ENCODE data around the gene STIM1. TPM values are rescaled to one million over a fixed set of nuclear protein-coding genes. Genes with fewer than 3 reads are reported as not detected.
A peak's percentile ranks its signal among the peaks of the same experiment; 100 is the strongest.

STIM1 gene
- total RNA-seq, 6 experiments from 2014 or later: 36.4 to 48.0 (median 40.5) TPM

GRCh38 chr11:4030197-4030596 is 174.7 kb downstream of the STIM1 start:
- no peaks in the 10 kb centered on the region for H3K36me3 ChIP-seq
- peak; percentile 83 to 91 (median 86) for ATAC-seq
- 56% methylated on average over 3 of the region's 3 CpGs for WGBS (ENCODE audit: insufficient coverage, low coverage, low lambda C conversion rate, missing lambda C conversion rate)
- H3K9me3 ChIP-seq: peaks cover 0 to 3% (median 0%) of the 10 kb centered on the region in 4 donors
- no peak overlapping the region for H3K4me3 ChIP-seq
- intact Hi-C loops (cut with DNase I): no loop called here
- no peak overlapping the region for H3K27ac ChIP-seq
- TF ChIP-seq CTCF (IDR thresholded peaks at IDR 0.05) (no peak), POLR2A (IDR thresholded peaks at IDR 0.05) (no peak)
- H3K27me3 ChIP-seq: no peaks in the 10 kb centered on the region
- H3K4me1 ChIP-seq: peaks cover 0 to 20% (median 0%) of the 10 kb centered on the region in 4 donors
- DNase-seq: peak in 2 of 3 donors; percentile 26 to 48

GRCh38 chr11:4032097-4032496 is 176.6 kb downstream of the STIM1 start:
- intact Hi-C loops (cut with DNase I): no loop called here
- Histone ChIP-seq H3K27ac (no peak overlapping the region), H3K4me3 (no peak overlapping the region), H3K27me3 (no peaks in the 10 kb centered on the region), H3K4me1 (peaks cover 0 to 20% (median 0%) of the 10 kb centered on the region in 4 donors), H3K9me3 (peaks cover 0 to 3% (median 0%) of the 10 kb centered on the region in 4 donors), H3K36me3 (no peaks in the 10 kb centered on the region)
- DNase-seq (no peak), ATAC-seq (no peak)
- WGBS (ENCODE audit: insufficient coverage, low coverage, low lambda C conversion rate, missing lambda C conversion rate): 100% methylated on average over 2 of the region's 2 CpGs
- TF ChIP-seq CTCF (IDR thresholded peaks at IDR 0.05): no peak

- intact Hi-C loops (cut with DNase I): no loop called here
- DNase-seq (no peak), ATAC-seq (no peak)
- no peak overlapping the region for H3K4me3 ChIP-seq
- WGBS (ENCODE audit: insufficient coverage, low coverage, low lambda C conversion rate, missing lambda C conversion rate): 97% methylated on average over 4 of the region's 4 CpGs
- H3K27ac ChIP-seq: no peak overlapping the region
- H3K4me1 ChIP-seq: peaks cover 0 to 5% (median 0%) of the 10 kb centered on the region in 4 donors
- H3K36me3 ChIP-seq: no peaks in the 10 kb centered on the region
- peaks cover 0 to 3% (median 0%) of the 10 kb centered on the region in 4 donors for H3K9me3 ChIP-seq
- no peaks in the 10 kb centered on the region for H3K27me3 ChIP-seq
- TF ChIP-seq CTCF (IDR thresholded peaks at IDR 0.05) (no peak), POLR2A (IDR thresholded peaks at IDR 0.05) (no peak)
Observed at GRCh38 chr11:4035985-4036384, 180.5 kb downstream of the STIM1 start.

GRCh38 chr11:4039011-4039410 is 183.5 kb downstream of the STIM1 start:
- Histone ChIP-seq H3K27me3 (no peaks in the 10 kb centered on the region), H3K27ac (no peak overlapping the region), H3K36me3 (no peaks in the 10 kb centered on the region), H3K4me3 (no peak overlapping the region), H3K4me1 (peaks cover 0 to 9% (median 2%) of the 10 kb centered on the region in 4 donors), H3K9me3 (no peaks in the 10 kb centered on the region)
- ATAC-seq (no peak), DNase-seq (no peak)
- intact Hi-C loops (cut with DNase I): no loop called here
- TF ChIP-seq POLR2A (IDR thresholded peaks at IDR 0.05): no peak
- no peak for TF ChIP-seq CTCF (IDR thresholded peaks at IDR 0.05)
- WGBS (ENCODE audit: insufficient coverage, low coverage, low lambda C conversion rate, missing lambda C conversion rate): 87% methylated on average over 3 of the region's 3 CpGs

- DNase-seq: no peak
- intact Hi-C loops (cut with DNase I): no loop called here
- no peaks in the 10 kb centered on the region for H3K36me3 ChIP-seq
- H3K4me1 ChIP-seq: peaks cover 0 to 23% (median 7%) of the 10 kb centered on the region in 4 donors
- no peak overlapping the region for H3K27ac ChIP-seq
- H3K4me3 ChIP-seq: no peak overlapping the region
- no peaks in the 10 kb centered on the region for H3K27me3 ChIP-seq
- 92% methylated on average over 1 of the region's 1 CpG for WGBS (ENCODE audit: insufficient coverage, low coverage, low lambda C conversion rate, missing lambda C conversion rate)
- no peaks in the 10 kb centered on the region for H3K9me3 ChIP-seq
- TF ChIP-seq CTCF (IDR thresholded peaks at IDR 0.05): no peak
- no peak for TF ChIP-seq POLR2A (IDR thresholded peaks at IDR 0.05)
- no peak for ATAC-seq
Observed at GRCh38 chr11:4040461-4040860, 185.0 kb downstream of the STIM1 start.

Data from right lobe of liver (tissue), 6 donors.